GM18870 (cell line): ENCODE results near the gene PLPPR2.
A peak's percentile ranks its signal among the peaks of the same experiment; 100 is the strongest.
"Not testable (repeated sequence)": the region's sequence is repeated elsewhere in the genome, so short reads cannot be mapped to it uniquely, and the experiment has no call there.

Source experiments
- ATAC-seq: cut with Tn5 transposase; IDR thresholded peaks from one replicate; pipeline ENCODE4 v1.9.1; 2021; ENCODE audit warnings: moderate library complexity; ENCODE audit not compliant: unreplicated experiment

PLPPR2 gene

DNA sequence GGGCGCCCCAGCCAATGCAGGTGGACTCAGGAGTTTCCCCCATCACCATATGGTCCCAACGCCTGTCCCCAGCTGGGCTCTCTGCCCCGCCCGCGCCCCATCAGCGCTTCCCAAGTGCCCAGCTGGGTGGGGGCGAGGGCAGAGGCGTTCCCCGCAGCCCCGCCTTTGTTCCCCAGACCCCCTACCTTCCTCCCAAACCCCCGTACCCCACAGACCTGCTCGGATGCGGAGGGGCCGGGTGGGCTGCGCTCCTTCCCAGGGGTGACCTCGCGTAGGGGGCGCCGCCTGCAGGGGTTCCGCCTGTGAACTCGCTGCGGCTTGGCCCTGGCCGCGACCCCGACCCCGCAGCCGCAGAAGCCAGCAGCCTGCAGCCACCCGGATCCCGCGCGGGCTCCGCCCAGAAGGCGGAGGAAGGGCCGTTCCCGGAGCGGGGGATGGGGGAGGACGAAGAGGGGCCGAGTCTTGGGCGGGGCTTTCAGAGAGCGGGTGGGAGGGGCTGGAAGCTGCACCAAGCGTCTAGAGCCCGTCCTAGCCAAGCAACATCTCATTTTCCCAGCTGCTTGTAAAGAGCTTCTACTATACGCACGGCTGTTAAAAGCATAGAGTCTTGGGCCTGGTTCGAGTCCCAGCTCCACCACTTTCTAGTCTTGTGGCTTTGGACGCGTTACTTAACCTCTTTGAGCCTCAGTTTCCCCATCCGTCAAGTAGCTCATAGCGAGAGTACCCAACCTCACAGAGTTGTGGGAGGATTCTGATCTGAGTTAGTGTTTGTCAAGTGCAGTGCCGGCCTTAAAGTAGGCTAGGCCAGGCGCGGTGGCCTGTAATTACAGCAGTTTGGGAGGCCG lies 15.8 kb upstream of the PLPPR2 start, which contains the start of gene RAB3D:
TSS of gene RAB3D (minus strand) at position 404 of the 845 bp plus-strand sequence. CDS start 2,258 bp downstream, outside the sequence.
- ATAC-seq, result no peak

- ATAC-seq, result not testable (repeated sequence)
These were observed 15.1 kb upstream of the PLPPR2 start for GRCh38 chr19:11340099-11340467.

DNA sequence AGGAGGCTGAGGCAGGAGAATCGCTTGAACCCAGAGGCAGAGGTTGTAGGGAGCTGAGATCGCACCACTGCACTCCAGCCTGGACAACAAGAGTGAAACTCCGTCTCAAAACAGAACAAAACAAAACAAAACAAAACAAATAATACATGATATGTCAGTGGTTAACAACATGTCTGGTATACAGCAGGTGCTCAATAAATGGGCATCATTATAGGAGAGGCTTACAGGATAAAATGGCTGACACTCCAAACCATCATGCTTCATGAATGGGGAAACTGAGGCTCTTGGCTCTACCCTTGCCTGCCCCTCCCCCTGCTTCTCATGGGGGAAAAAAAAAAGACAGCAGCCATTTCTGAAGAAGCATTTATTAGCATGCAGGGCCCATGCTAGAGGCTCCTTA lies 12.8 kb upstream of the PLPPR2 start:
- ATAC-seq, result no peak

- ATAC-seq, result no peak
These were observed 10.0 kb upstream of the PLPPR2 start for GRCh38 chr19:11345122-11345803.

- ATAC-seq, result peak; percentile 80
These were observed 8.9 kb upstream of the PLPPR2 start, which contains the start of the genes CCDC159 and TMEM205 for GRCh38 chr19:11346104-11346940. TSS of gene CCDC159 (plus strand) at chr19:11346519. CDS start at chr19:11346607, 88 bp downstream. TSS of gene TMEM205 (minus strand) at chr19:11346268. CDS start at chr19:11345619, 649 bp downstream.

DNA sequence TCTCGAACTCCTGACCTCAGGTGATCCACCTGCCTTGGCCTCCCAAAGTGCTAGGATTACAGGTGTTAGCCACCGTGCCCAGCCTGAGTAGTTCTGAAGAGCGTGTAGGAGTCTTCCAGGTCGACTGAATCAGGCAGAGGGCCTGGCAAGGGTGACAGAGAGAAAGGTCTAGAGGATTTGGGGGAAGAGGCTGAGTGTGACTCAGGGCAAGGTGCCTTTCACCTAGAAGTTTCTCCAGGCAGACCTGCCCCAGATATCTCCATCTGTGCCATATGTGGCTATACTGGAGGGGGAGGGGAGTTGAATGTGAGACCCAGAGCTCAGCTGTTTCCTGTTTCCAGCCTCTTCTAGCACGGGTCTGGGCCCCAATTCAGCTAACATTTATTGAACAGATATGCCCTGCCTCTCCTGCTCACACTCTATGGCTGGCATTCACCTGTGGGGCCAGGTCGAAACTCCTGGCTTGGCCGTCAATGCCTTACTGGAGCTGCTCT lies 7.6 kb upstream of the PLPPR2 start:
- ATAC-seq, result no peak

DNA sequence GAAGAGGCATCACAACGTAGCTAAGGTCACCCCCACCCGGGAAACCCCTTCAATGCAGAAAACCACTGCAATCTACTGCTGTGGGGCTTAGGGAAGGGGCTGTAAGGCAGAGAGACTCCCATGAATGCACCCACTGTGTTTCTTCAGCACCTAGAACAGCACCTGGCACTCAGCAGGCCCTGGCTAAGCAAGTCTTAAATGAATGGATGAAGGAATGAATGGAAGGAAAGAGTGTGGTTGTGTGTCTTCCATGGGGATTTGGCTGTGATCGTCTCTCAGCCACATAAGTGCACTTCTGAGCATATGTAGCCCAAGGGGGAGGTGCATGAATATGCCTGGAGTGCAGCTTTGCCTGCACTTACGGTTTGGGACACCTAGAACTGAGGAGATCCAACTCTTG lies 6.1 kb upstream of the PLPPR2 start:
- ATAC-seq, result no peak

DNA sequence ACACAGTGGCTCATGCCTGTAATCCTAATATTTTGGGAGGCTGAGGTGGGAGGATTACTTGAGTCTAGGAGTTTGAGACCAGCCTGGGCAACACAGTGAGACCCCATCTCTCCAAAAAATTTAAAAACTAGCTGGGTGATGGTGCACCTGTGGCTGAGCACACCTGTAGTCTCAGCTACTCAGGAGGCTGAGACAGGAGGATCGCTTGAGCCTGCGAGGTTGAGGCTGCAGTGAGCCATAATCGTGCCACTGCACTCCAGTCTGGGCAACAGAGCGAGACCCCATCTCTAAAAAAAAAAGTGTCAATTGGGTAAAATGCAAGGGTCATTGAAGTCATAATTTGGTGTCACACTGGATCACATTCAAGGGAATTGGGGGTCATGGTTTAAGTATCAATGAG lies 1.1 kb upstream of the PLPPR2 start:
- ATAC-seq, result not testable (repeated sequence)

- no peak for ATAC-seq
These were observed 804 bp downstream of the PLPPR2 start for GRCh38 chr19:11356074-11356397.

DNA sequence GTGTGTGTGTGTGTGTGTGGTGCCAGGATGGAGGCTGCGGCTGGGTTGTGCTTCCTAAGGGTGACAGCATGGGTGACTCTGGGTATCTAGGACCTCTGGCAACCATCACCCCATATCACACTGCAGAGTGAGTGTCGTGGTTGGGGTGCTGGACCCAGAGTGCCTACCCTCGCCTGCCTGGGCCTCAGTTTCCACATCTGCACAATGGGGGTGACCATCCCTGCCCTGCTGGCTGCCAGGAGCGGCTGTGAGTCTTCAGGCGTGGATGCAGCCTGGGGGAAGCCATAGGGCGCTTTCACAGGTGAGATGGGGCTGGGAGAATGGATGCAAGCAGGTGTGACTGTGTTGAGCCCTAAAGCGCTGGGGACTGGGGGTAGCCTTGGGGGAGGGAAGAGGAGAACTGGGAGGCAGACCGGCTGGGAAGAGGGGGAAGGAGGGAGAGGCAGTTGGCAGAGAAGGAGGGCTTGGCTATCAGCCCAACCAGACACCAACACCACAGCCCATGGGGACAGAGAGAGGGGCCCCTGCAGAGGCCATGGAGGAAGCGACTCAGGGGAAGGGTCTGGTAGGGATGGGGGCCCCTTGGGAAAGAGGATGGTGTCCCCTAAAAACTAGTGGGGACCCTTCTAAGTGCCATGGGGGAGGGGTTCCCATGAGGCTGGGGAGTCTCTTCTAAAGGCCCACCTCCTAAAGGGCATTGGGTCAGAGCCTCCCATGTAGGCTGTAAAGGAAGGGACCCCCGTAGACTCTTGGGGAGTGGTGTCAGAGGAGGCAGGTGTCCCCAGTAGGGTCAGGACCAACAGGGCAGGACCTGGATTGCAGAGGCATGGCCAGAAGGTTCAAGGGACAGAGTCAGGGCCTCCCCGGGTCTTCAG lies 1.7 kb downstream of the PLPPR2 start:
- ATAC-seq, result no peak

DNA sequence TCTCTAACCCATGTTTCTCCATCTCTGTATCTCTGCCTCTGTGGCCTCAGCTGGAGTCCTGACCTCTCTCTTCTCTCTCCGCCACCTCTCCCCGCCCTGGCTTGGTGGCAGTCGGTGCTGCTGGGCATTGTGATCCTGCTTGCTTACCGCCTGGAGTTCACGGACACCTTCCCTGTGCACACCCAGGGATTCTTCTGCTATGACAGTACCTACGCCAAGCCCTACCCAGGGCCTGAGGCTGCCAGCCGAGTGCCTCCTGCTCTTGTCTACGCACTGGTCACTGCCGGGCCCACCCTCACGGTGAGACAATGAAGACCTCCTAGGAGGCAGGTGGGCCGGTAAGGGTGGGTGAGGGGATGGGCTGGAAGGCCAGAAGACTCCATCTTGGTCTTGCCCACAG lies 4.2 kb downstream of the PLPPR2 start:
- ATAC-seq, result no peak

DNA sequence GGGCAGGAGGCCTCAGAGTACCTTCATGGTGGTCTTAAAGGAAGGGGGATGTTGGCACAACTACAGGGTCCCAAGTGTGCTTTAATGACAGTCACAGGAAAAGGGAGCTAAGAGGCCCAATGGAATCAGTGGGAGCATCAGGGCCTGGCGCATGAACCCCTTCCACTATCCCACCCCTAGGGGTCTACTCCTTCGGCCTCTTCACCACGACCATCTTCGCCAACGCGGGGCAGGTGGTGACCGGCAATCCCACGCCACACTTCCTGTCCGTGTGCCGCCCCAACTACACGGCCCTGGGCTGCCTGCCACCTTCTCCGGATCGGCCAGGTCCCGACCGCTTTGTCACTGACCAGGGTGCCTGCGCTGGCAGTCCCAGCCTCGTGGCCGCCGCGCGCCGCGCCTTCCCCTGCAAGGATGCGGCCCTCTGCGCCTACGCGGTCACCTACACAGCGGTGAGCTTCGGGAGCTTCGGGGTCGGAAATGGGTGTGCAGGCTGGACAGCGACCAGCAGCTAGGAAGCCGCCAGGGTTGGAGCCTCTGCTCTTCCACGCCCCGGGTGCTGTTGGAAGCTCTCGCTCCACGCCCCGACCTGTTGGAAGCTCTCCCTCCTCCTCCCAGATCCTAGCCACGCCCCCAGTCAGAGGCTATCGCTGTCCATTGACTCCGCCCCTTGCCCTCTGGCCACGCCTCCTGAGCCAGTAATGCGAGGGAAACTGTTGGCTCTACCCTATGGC lies 6.0 kb downstream of the PLPPR2 start:
- no peak for ATAC-seq

DNA sequence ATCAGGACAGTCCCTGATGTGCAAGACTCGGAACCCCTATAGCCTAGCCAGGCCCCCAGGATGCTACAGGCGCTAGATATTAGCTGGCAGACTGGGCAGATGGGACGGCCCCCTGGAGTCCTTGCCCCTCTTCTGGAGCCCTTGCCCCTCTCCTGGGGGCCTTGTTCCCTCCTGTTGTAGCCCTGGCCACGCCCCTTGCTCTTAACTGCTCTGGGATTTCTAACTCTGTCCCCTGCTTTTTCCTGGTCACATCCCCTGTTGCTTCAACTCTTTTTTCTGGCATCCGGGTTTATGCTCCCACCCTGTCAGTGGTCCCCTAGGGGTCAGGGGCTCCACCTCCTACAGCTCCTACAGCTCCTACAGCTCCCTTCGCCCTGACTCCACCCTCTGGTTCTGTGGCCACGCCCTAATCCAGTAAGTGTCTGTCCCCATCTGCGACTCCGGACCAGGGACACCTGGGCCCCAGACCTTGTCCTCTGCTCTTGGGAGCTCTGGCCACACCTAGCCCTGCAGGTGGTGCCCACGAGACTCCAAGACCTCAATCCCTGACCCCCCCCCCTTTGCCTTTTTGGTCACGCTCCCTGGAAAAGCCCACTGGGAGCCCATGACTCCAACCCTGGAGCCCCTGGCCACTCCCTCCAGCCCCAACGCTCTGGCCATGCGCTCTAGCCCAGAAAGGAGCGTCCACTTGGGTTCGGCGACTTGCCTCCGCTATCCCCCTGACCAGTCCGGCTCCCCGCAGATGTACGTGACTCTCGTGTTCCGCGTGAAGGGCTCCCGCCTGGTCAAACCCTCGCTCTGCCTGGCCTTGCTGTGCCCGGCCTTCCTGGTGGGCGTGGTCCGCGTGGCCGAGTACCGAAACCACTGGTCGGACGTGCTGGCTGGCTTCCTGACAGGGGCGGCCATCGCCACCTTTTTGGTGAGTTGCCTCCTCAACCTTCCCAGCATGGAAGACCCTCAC lies 6.8 kb downstream of the PLPPR2 start:
- ATAC-seq, result no peak

- ATAC-seq, result no peak
These were observed 8.6 kb downstream of the PLPPR2 start for GRCh38 chr19:11363881-11364280.

- ATAC-seq, result no peak
These were observed 9.2 kb downstream of the PLPPR2 start for GRCh38 chr19:11364296-11364904.

- no peak for ATAC-seq
These were observed 9.7 kb downstream of the PLPPR2 start for GRCh38 chr19:11364935-11365334.

GRCh38 chr19:11365557-11366117 lies 10.4 kb downstream of the PLPPR2 start:
- ATAC-seq, result no peak

GRCh38 chr19:11367528-11367927 lies 12.3 kb downstream of the PLPPR2 start:
- no peak for ATAC-seq
